HL-60 (cell line): ENCODE data around the gene TRAFD1.

Experiments used
- CTCF ChIP-seq: IDR thresholded peaks from one replicate; pipeline ENCODE4 v1.5.1; 2011; ENCODE audit warnings: low read length, control low read depth, inconsistent platforms; ENCODE audit not compliant: insufficient read depth
- GABPA ChIP-seq: IDR thresholded peaks from 2 replicates; pipeline ENCODE4 v1.6.1; 2012; ENCODE audit warnings: low read depth

- TF ChIP-seq GABPA (no peak), CTCF (peak; percentile 41)
Measured at GRCh38 chr12:112198120-112198733, 72.9 kb downstream of the TRAFD1 start.
